HepG2 (cell line): ENCODE measurements around the gene ATM. TPM values are rescaled to one million over a fixed set of nuclear protein-coding genes. Genes with fewer than 3 reads are reported as not detected.

Experiments used
- BRD4 ChIP-seq: sonication (generic); formaldehyde crosslinking; IDR thresholded peaks from 2 replicates; pipeline ENCODE4 v1.4.0; 2020; ENCODE audit warnings: missing genetic modification reagents
- FOXP1 ChIP-seq, 2 experiments: fragments of 450-650 bp in 1 of 2; IDR thresholded peaks; 2 replicates each; pipeline ENCODE4 v1.6.1; 2017 to 2018; ENCODE audit warnings: antibody characterized with exemption in 1 of 2
- GATAD2A ChIP-seq: IDR thresholded peaks from 2 replicates; pipeline ENCODE4 v1.6.1; 2016
- GMEB2 ChIP-seq: IDR thresholded peaks from 2 replicates; pipeline ENCODE4 v1.6.1; 2016; ENCODE audit warnings: missing biosample characterization, missing genetic modification reagents, low read depth
- KLF16 ChIP-seq, 2 experiments: sonication (generic) in 1 of 2; formaldehyde crosslinking in 1 of 2; IDR thresholded peaks; 2 replicates each; pipeline versions ENCODE4 v1.6.1 to v1.8.0; 2016 to 2023; ENCODE audit warnings: missing genetic modification reagents in 2 of 2, missing compliant biosample characterization in 1 of 2
- LCORL ChIP-seq, 2 experiments: fragments of 450-650 bp in 1 of 2; sonication (generic) in 1 of 2; formaldehyde crosslinking in 1 of 2; IDR thresholded peaks; 2 replicates each; pipeline versions ENCODE4 v1.5.0 to v1.6.1; 2017 to 2020; ENCODE audit warnings: antibody characterized with exemption in 1 of 2, missing genetic modification reagents in 1 of 2
- MAF1 ChIP-seq: sonication (generic); formaldehyde crosslinking; IDR thresholded peaks from 2 replicates; pipeline ENCODE4 v1.5.0; 2020; ENCODE audit warnings: missing genetic modification reagents, borderline replicate concordance
- MEIS2 ChIP-seq: sonication (generic); formaldehyde crosslinking; IDR thresholded peaks from 2 replicates; pipeline ENCODE4 v1.9.0; 2021; ENCODE audit warnings: mild to moderate bottlenecking, missing genetic modification reagents
- NBN ChIP-seq: fragments of 450-650 bp; conservative IDR thresholded peaks from 2 replicates; pipeline ENCODE4 v1.6.1; 2017
- NCOA2 ChIP-seq: sonication (generic); formaldehyde crosslinking; IDR thresholded peaks from 2 replicates; pipeline ENCODE4 v1.8.0; 2022; ENCODE audit warnings: inconsistent platforms
- PBX3 ChIP-seq: sonication (generic); formaldehyde crosslinking; IDR thresholded peaks from 2 replicates; pipeline ENCODE4 v1.8.1; 2023; ENCODE audit warnings: missing genetic modification reagents, inconsistent platforms, borderline replicate concordance
- RBAK ChIP-seq: sonication (generic); formaldehyde crosslinking; IDR thresholded peaks from 2 replicates; pipeline ENCODE4 v1.5.1; 2020; ENCODE audit warnings: mild to moderate bottlenecking, missing genetic modification reagents
- RXRA ChIP-seq: sonication (generic); formaldehyde crosslinking; IDR thresholded peaks from 2 replicates; pipeline ENCODE4 v1.5.1; 2020; ENCODE audit warnings: missing genetic modification reagents
- SALL1 ChIP-seq: sonication (generic); formaldehyde crosslinking; IDR thresholded peaks from 2 replicates; pipeline ENCODE4 v1.8.0; 2022; ENCODE audit warnings: mild to moderate bottlenecking, missing genetic modification reagents
- SP2 ChIP-seq: sonication (generic); formaldehyde crosslinking; IDR thresholded peaks from 2 replicates; pipeline ENCODE4 v1.5.1; 2020; ENCODE audit warnings: mild to moderate bottlenecking, missing genetic modification reagents
- SRSF1 ChIP-seq: fragments of 200-400 bp; formaldehyde crosslinking; optimal IDR thresholded peaks from 2 replicates; pipeline ENCODE3; 2017; ENCODE audit warnings: mild to moderate bottlenecking, low read depth, low read length, moderate library complexity
- TEAD3 ChIP-seq: optimal IDR thresholded peaks from 2 replicates; pipeline ENCODE3; 2016; ENCODE audit warnings: borderline replicate concordance
- THAP8 ChIP-seq: sonication (generic); formaldehyde crosslinking; IDR thresholded peaks from 2 replicates; pipeline ENCODE4 v1.5.1; 2020; ENCODE audit warnings: missing genetic modification reagents, mild to moderate bottlenecking, borderline replicate concordance
- ZNF121 ChIP-seq: sonication (generic); formaldehyde crosslinking; IDR thresholded peaks from 2 replicates; pipeline ENCODE4 v1.5.0; 2020; ENCODE audit warnings: mild to moderate bottlenecking, missing genetic modification reagents
- ZNF20 ChIP-seq: sonication (generic); formaldehyde crosslinking; IDR thresholded peaks from 2 replicates; pipeline ENCODE4 v1.4.0; 2020; ENCODE audit warnings: mild to moderate bottlenecking, moderate library complexity, missing genetic modification reagents
- ZNF644 ChIP-seq: IDR thresholded peaks from 2 replicates; pipeline ENCODE4 v1.6.1; 2016; ENCODE audit warnings: low read depth
- ZNF691 ChIP-seq: sonication (generic); formaldehyde crosslinking; IDR thresholded peaks from 2 replicates; pipeline ENCODE4 v1.4.0; 2020; ENCODE audit warnings: missing genetic modification reagents, low read depth, mild to moderate bottlenecking, borderline replicate concordance
- ZNF740 ChIP-seq: sonication (generic); formaldehyde crosslinking; IDR thresholded peaks from 2 replicates; pipeline ENCODE4 v1.4.0; 2020; ENCODE audit warnings: missing genetic modification reagents
- ZNF879 ChIP-seq: sonication (generic); formaldehyde crosslinking; IDR thresholded peaks from 2 replicates; pipeline ENCODE4 v1.8.1; 2023; ENCODE audit warnings: missing genetic modification reagents
- polyA plus RNA-seq, 8 experiments: library from polyadenylated mRNA; depleted of rRNA in 3 of 8; stranded (reverse) in 7 of 8; unstranded in 1 of 8; fragments of >200 nt; fragmentation: Illumina TruSeq in 4 of 8; extraction: Trizol in 4 of 8; gene quantifications; 2 replicates each; pipeline versions ENCODE4 v1.2.1 to v1.2.3, GENCODE V29; 2011 to 2016; ENCODE audit warnings: low read depth in 4 of 8, missing spikeins in 1 of 8, mixed read lengths in 1 of 8; ENCODE audit not compliant: insufficient read depth in 1 of 8
- total RNA-seq, 5 experiments: library from RNA; depleted of rRNA; stranded (reverse); fragments of >200 nt; fragmentation: Illumina TruSeq; extraction: Trizol; gene quantifications; 2 replicates each; pipeline ENCODE4 v1.2.3, GENCODE V29; 2016; ENCODE audit warnings: low read depth in 1 of 5

The ATM gene
- total and polyA plus RNA-seq, 2 of the 13 experiments (the other 11 are each of a cell fraction or from before 2014, with no cell fraction given) = 40.0 to 71.6 TPM

- TF ChIP-seq PBX3 (CRISPR knock-in tag) (no peak), SP2 (no peak), RBAK (CRISPR knock-in tag) (no peak), FOXP1 (IDR thresholded peaks at IDR 0.05) (no peak), FOXP1 (CRISPR knock-in tag; IDR thresholded peaks at IDR 0.05) (peak; percentile 25; the same call in 1 of the 2 replicates), ZNF20 (no peak), BRD4 (CRISPR knock-in tag) (no peak), RXRA (CRISPR knock-in tag) (peak; percentile 48; the same call in 1 of the 2 replicates), KLF16 (CRISPR knock-in tag; IDR thresholded peaks at IDR 0.05) (0 out of 4 replicates have a peak, but pooled peaks of 1 of the 2 experiments have one; percentile 27), ZNF879 (CRISPR knock-in tag) (no peak), ZNF121 (CRISPR knock-in tag) (peak; percentile 95), NCOA2 (peak; percentile 42; the same call in 1 of the 2 replicates), ZNF691 (CRISPR knock-in tag) (0 out of 2 replicates have a peak, but pooled peaks have one; percentile 28), GATAD2A (peak; percentile 65), SRSF1 (no peak), LCORL (IDR thresholded peaks at IDR 0.05) (no peak), LCORL (CRISPR knock-in tag; IDR thresholded peaks at IDR 0.05) (0 out of 2 replicates have a peak, but pooled peaks have one; percentile 29), ZNF740 (CRISPR knock-in tag) (no peak), NBN (no peak), MAF1 (CRISPR knock-in tag) (no peak), ZNF644 (CRISPR knock-in tag) (peak; percentile 88), GMEB2 (CRISPR knock-in tag) (no peak), MEIS2 (no peak), THAP8 (CRISPR knock-in tag) (no peak), SALL1 (CRISPR knock-in tag) (peak; percentile 95), TEAD3 (CRISPR knock-in tag) (peak; percentile 70)
Measured at GRCh38 chr11:108233277-108233945, 10.5 kb downstream of the ATM start (continued).
